Stimulated activated CD4-positive, alpha-beta T cell treated with anti-CD3 and anti-CD28 coated beads, Interleukin-15, amount 100 ng/mL, for 1 hour (primary cell): ENCODE results near the gene SLC29A1.

ENCODE experiments used
- DNase-seq, 2 donors: peaks; one replicate each; pipeline ENCODE4 v3.0.0-alpha.2; 2020; ENCODE audit warnings: low read depth in 1 of 2, low spot score in 1 of 2

The SLC29A1 gene

GRCh38 chr6:44253307-44254101, 30.1 kb downstream of the SLC29A1 start:
- DNase-seq: no peak

- no peak for DNase-seq
These were observed 31.1 kb downstream of the SLC29A1 start for GRCh38 chr6:44254191-44255104.

GRCh38 chr6:44255105-44255808, 31.9 kb downstream of the SLC29A1 start:
- peak in 1 of 2 donors; percentile 38 for DNase-seq

DNA sequence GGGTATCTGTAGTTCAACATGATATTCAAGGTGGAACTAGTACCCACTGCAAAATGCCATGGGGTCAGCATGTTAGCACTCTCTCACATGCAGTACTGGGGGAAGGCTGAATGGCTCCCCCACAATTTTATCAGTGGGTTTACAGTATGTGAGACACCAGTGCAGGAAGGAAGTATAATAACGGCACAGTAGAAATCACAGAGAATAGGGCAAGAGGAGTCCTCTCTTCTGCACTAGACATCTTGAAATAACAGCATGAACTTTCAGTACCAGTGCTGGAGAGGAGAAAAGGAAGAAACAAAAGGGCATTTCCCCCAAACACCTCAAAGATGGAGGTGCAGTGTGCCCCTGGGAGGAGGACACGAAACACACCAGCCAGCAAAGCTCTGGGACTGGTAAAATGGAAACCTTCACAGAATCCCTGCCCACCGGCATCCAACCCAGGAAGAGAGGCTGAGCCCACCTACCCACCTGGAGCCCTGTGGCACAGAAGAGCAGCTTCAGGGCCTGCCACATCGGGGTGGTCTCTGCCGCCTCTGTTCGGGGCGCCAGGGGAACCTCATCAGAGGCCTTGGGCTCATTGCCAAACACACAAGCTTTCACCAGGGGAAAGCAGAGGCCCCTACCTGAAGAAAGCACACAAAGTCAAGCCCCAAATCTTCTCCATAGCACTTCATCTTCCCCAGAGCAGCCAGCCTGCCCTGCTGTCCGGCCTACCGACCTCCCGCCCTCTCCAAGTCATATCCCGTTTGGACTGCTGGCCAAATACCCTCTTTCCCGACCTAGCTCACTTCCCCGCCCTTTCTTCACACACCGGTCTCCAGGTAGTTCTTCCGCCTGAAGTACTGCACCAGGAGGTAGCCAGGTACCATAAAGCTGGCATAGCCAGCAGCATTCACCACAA, 32.7 kb downstream of the SLC29A1 start:
- no peak for DNase-seq

DNA sequence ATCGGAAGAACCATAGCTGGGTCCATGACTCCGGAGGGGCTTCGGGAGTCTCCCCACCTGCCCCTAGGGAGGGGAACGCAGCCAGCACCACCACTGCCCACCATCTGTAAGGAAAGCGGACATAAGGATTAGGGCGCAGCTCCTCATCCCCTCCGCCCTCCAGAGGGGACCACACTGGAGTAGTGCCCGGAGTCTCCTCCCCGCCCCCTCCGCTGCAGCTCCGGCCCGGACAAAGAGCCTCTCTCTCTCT, 33.3 kb downstream of the SLC29A1 start:
- no peak for DNase-seq

- peak; percentile 49 to 56 for DNase-seq
These were observed 33.8 kb downstream of the SLC29A1 start, which contains the start of gene SLC35B2 for GRCh38 chr6:44257025-44257752. SLC35B2 (minus strand) TSS chr6:44257528; CDS start chr6:44257410, 118 bp downstream.

DNA sequence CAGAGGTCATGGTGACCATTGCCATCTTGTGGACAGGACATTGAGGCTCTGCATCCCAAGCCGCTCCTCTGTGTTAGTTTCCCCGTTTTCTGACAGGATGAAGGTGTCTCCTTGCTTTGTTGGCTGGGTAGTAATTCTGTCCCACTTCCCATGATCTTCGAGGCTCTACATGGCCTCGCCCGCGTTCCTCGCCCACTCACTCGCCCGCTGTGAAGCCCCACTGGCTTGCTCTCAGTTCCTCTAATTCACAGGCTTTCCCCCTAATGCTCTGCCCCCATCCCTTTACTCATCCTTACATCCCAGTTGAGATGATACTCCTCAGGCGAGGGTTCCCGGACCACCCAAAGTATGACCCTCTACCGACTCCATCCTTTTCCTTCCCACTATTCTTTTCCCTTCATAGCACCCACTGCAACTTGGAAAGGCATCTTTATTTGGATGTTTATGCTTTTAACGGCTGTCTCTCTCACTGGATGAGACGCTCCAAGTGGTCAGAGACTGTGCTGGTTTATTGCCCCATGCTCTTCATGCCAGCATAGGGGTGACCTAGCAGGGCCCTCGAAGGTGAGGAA, 34.4 kb downstream of the SLC29A1 start:
- DNase-seq: no peak

DNA sequence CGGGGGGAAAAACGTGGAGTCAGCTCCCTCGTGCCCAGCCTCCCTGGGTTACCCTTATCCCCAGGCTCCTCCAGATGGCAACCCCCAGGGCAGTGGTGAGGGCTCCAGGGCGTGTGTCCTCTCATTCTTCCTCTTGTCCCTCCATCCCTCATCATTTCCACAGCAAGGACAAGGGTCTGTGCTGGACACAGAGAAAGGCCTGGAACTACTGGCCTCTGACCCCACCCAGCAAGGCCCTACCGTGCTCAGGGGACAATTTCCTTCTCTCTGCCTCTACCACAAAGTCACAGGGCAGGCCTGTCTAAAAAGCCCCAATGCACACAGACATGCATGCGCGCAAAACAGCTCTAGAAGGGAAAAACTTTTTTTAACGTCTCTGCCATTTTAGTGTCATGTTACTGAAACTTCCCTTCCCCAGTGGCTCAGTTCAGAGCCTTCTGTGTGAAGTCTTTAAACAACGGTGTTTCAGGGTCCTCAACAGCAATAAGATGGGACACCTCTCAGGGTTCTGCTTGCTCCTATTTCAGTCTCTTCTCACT, 35.0 kb downstream of the SLC29A1 start:
- no peak for DNase-seq

- DNase-seq: no peak
These were observed 35.5 kb downstream of the SLC29A1 start for GRCh38 chr6:44258921-44259320.

DNA sequence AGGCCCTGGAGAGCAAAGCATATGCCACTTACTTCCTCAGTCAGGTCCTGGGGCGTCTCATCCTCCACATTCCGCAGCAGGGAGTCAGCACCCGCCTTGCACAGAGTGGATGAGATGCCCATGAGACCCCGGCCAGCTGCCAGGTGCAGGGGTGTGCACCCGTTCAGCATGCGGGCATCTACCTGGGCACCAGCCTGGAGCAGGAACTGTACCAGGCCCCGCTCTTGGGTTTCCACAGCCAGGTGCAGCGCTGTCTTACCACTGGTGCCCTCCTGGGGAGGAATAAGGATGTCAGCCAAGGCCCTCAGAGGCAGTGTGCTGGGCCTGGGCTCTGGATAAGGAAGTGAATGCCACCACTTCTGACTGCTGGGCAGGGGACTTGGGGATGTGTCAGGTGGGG, 36.6 kb downstream of the SLC29A1 start:
- DNase-seq: no peak

- no peak for DNase-seq
These were observed 37.3 kb downstream of the SLC29A1 start for GRCh38 chr6:44260451-44261297.

DNA sequence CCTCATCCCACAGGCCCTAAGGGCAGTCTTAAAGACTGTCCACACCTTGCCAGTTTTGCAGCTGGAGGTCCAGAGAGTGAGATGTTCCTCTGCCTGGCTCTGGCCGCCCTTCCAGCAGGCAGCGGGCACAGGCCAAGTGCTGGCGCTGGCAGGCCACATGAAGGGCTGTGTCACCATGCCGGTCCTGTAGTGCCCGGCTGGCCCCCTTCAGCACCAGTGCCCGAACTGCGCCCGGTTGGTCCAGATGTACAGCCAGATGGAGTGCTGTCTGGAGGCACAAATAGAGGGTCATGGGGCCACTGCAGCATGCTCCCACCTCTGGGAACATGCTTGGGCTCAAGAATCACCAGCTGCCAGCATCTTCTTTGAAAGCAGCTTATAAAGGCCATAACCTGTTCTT, 38.2 kb downstream of the SLC29A1 start:
- DNase-seq: no peak

GRCh38 chr6:44262467-44263353, 39.3 kb downstream of the SLC29A1 start:
- DNase-seq: no peak

DNA sequence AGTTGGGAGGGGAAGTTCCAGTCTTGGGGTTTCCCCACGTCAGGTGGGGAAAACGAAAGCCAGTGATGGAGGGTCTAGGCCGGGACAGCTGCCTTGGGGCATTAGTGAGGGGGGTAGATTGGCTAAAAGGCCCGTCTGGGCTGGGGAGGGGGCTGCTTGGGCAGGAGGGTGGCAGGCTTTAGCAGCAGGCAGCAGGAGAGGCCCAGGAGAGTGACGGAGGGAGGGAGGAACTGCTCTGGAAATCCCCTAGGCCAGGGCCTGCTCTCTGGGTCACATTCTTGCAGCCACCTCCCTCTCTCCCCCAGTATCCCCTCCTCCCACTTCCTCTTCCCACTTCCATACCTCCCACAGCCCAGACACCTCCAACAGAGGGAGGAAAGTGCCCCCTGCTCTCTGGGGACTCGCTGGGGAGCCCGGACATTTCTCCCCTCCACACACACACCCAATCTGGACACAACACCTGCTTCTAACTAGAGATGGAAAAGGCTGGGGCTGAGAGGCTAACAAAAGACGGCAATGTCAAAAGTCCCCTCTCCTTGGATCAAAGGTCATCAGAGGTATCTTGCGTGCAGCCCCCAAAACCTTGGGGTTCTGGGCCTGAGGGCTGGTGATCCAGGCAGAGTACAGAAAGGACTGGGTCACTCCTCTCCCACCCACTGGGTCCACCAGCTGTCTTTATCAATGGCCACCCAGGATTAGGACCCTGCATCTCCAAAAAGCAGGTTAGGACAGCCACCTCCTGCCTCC, 40.1 kb downstream of the SLC29A1 start:
- DNase-seq: no peak

GRCh38 chr6:44264154-44265006, 41.0 kb downstream of the SLC29A1 start:
- no peak for DNase-seq
